CD4-positive, alpha-beta T cell (primary cell): ENCODE results near the gene GPSM1. TPM values are rescaled to one million over a fixed set of nuclear protein-coding genes. Genes with fewer than 3 reads are reported as not detected.

Experiments used
- ATAC-seq: fragments of 200-7000 bp; cut with Tn5 transposase; one replicate; pipeline ENCODE4 v1.10.0; 2022; ENCODE audit warnings: mild to moderate bottlenecking; ENCODE audit not compliant: poor library complexity
- CTCF ChIA-PET: fragments of 350-600 bp; sonication (Branson Sonifier 250); formaldehyde crosslinking; loops from one replicate; lab custom pipeline; 2021; ENCODE audit warnings: antibody characterized with exemption, inconsistent platforms; lab: Charles Lee
- POLR2A ChIA-PET: fragments of 350-600 bp; sonication (Branson Sonifier 250); formaldehyde crosslinking; loops from one replicate; lab custom pipeline; 2021; ENCODE audit warnings: antibody characterized with exemption, inconsistent platforms; lab: Charles Lee
- DNase-seq, 14 experiments: peaks; one replicate each; pipeline ENCODE4 v3.0.0-alpha.2; 2013 to 2020; ENCODE audit warnings: mixed read lengths in 2 of 14
- H3K27ac ChIP-seq, 2 donors: one replicate each; pipeline versions ENCODE4 v1.5.1 to v1.7.0; 2013; ENCODE audit warnings: low read length in 2 of 2, low read depth in 1 of 2, mild to moderate bottlenecking in 1 of 2
- H3K27me3 ChIP-seq, 2 experiments: 1 replicate in 1 of 2; 2 replicates in 1 of 2; pipeline versions ENCODE4 v1.6.1 to v1.7.0; 2013; ENCODE audit warnings: low read length in 2 of 2, control low read depth in 1 of 2, mild to moderate bottlenecking in 1 of 2, moderate library complexity in 1 of 2; ENCODE audit not compliant: insufficient read depth in 2 of 2, control insufficient read depth in 1 of 2
- H3K36me3 ChIP-seq: one replicate; pipeline ENCODE4 v1.6.1; 2013; ENCODE audit warnings: low read length, control low read depth; ENCODE audit not compliant: insufficient read depth
- H3K4me1 ChIP-seq: one replicate; pipeline ENCODE4 v1.6.1; 2013; ENCODE audit warnings: low read length, control low read depth; ENCODE audit not compliant: insufficient read depth
- H3K4me3 ChIP-seq: one replicate; pipeline ENCODE4 v1.5.1; 2013; ENCODE audit warnings: mild to moderate bottlenecking, low read length, moderate library complexity
- H3K9me3 ChIP-seq, 2 experiments: 1 replicate in 1 of 2; 2 replicates in 1 of 2; pipeline versions ENCODE4 v1.6.1 to v1.7.0; 2013; ENCODE audit warnings: low read length in 2 of 2, mild to moderate bottlenecking in 2 of 2, control low read depth in 1 of 2, moderate library complexity in 1 of 2; ENCODE audit not compliant: control insufficient read depth in 1 of 2, insufficient read depth in 1 of 2
- H3K27ac Mint-ChIP-seq: one replicate; pipeline ENCODE4 v1.8.0; 2020; ENCODE audit warnings: mixed read lengths
- H3K27me3 Mint-ChIP-seq: one replicate; pipeline ENCODE4 v1.8.0; 2021; ENCODE audit warnings: mixed read lengths
- H3K36me3 Mint-ChIP-seq: one replicate; pipeline ENCODE4 v1.8.0; 2021; ENCODE audit warnings: low read depth, mixed read lengths
- H3K4me1 Mint-ChIP-seq: one replicate; pipeline ENCODE4 v1.8.0; 2021; ENCODE audit warnings: low read depth, mixed read lengths
- H3K4me3 Mint-ChIP-seq: one replicate; pipeline ENCODE4 v1.8.0; 2020; ENCODE audit warnings: mild to moderate bottlenecking, mixed read lengths
- H3K9me3 Mint-ChIP-seq: one replicate; pipeline ENCODE4 v1.8.0; 2020; ENCODE audit warnings: mixed read lengths
- CTCF ChIP-seq: fragments of 200-600 bp; IDR thresholded peaks from one replicate; pipeline ENCODE4 v1.8.0; 2022; ENCODE audit warnings: antibody characterized with exemption, mild to moderate bottlenecking
- intact Hi-C, 2 experiments: fragments of 100-400 bp; cut with DNase I in 1 of 2; cut with micrococcal nuclease in 1 of 2; formaldehyde crosslinking; loops; one replicate each; pipeline versions ENCODE4 v1.15.1 to v1.9.0; 2023 to 2025; cut with DNase I, micrococcal nuclease
- total RNA-seq, 174 experiments: library from RNA in 2 of 174; stranded (reverse) in 2 of 174; gene quantifications; one replicate each; pipeline ENCODE4 v1.2.3 and lab custom pipeline; 2021 to 2026

The GPSM1 gene
- total RNA-seq, 2 experiments from 2014 or later: 7.7 to 8.6 TPM

- no peaks in the 10 kb centered on the region for H3K9me3 ChIP-seq
- intact Hi-C loops: no loop called here
- Mint-ChIP-seq H3K27me3 (no peaks in the 10 kb centered on the region), H3K4me1 (no peaks in the 10 kb centered on the region), H3K27ac (no peak overlapping the region), H3K4me3 (no peak overlapping the region), H3K36me3 (peaks cover 11% of the 10 kb centered on the region), H3K9me3 (no peaks in the 10 kb centered on the region)
- no peak for TF ChIP-seq CTCF
- peaks cover 36% of the 10 kb centered on the region for H3K36me3 ChIP-seq
- DNase-seq (no peak), ATAC-seq (no peak)
- H3K4me3 ChIP-seq: no peak overlapping the region
- ChIA-PET POLR2A (no interaction called here), CTCF (no interaction called here)
- no peak overlapping the region for H3K27ac ChIP-seq
- peaks cover 5% of the 10 kb centered on the region for H3K4me1 ChIP-seq
- no peaks in the 10 kb centered on the region for H3K27me3 ChIP-seq
Measured at GRCh38 chr9:136379401-136379800, 52.1 kb downstream of the GPSM1 start.

GRCh38 chr9:136379891-136380290 lies 52.6 kb downstream of the GPSM1 start:
- H3K27me3 ChIP-seq: no peaks in the 10 kb centered on the region
- no peaks in the 10 kb centered on the region for H3K27me3 Mint-ChIP-seq
- peaks cover 9% of the 10 kb centered on the region for H3K4me1 ChIP-seq
- peaks cover 36% of the 10 kb centered on the region for H3K36me3 ChIP-seq
- no peaks in the 10 kb centered on the region for H3K9me3 Mint-ChIP-seq
- DNase-seq (no peak), ATAC-seq (no peak)
- no peak overlapping the region for H3K4me3 Mint-ChIP-seq
- CTCF ChIA-PET: no interaction called here
- H3K27ac Mint-ChIP-seq: no peak overlapping the region
- POLR2A ChIA-PET: no interaction called here
- peaks cover 16% of the 10 kb centered on the region for H3K36me3 Mint-ChIP-seq
- H3K4me3 ChIP-seq: no peak overlapping the region
- H3K4me1 Mint-ChIP-seq: peaks cover 5% of the 10 kb centered on the region
- no peak for TF ChIP-seq CTCF
- intact Hi-C loops: no loop called here
- H3K9me3 ChIP-seq: no peaks in the 10 kb centered on the region
- no peak overlapping the region for H3K27ac ChIP-seq

GRCh38 chr9:136380381-136380780 lies 53.0 kb downstream of the GPSM1 start:
- Mint-ChIP-seq H3K36me3 (peaks cover 20% of the 10 kb centered on the region), H3K4me1 (peaks cover 10% of the 10 kb centered on the region), H3K27ac (no peak overlapping the region), H3K9me3 (no peaks in the 10 kb centered on the region), H3K4me3 (no peak overlapping the region), H3K27me3 (no peaks in the 10 kb centered on the region)
- POLR2A ChIA-PET: no interaction called here
- Histone ChIP-seq H3K36me3 (peaks cover 36% of the 10 kb centered on the region), H3K27me3 (no peaks in the 10 kb centered on the region), H3K4me1 (peaks cover 14% of the 10 kb centered on the region), H3K27ac (no peak overlapping the region), H3K4me3 (no peak overlapping the region), H3K9me3 (no peaks in the 10 kb centered on the region)
- no peak for ATAC-seq
- CTCF ChIA-PET: no interaction called here
- intact Hi-C loops: no loop called here
- TF ChIP-seq CTCF: no peak
- no peak for DNase-seq
